HCT116 (cell line): ENCODE data around the gene LYPD6. TPM values are rescaled to one million over a fixed set of nuclear protein-coding genes. Genes with fewer than 3 reads are reported as not detected.

Experiments used
- ATAC-seq: fragments of 200-7000 bp; cut with Tn5 transposase; 2 replicates; pipeline ENCODE4 v1.9.1; 2020; ENCODE audit warnings: mild to moderate bottlenecking, moderate library complexity
- BruUV-seq: library from RNA; stranded (reverse); fragments of 400-500 nt; replicated peaks from 2 replicates; lab custom pipeline; 2021; lab: Mats Ljungman, UMichigan
- CTCF ChIA-PET: fragments of 300-600 bp; sonication (Branson Sonifier 250); formaldehyde crosslinking; loops from one replicate; lab custom pipeline; 2021; ENCODE audit warnings: antibody characterized with exemption; lab: Charles Lee
- POLR2A ChIA-PET: fragments of 300-600, 350-600 bp; sonication (Branson Sonifier 250); formaldehyde crosslinking; loops from one replicate; lab custom pipeline; 2021; ENCODE audit warnings: antibody characterized with exemption; lab: Charles Lee
- RAD21 ChIA-PET, 2 experiments: fragments of 300-600 bp; sonication (Branson Sonifier 250); formaldehyde crosslinking; loops; one replicate each; lab custom pipeline; 2023; ENCODE audit warnings: low total read pairs in 2 of 2; ENCODE audit not compliant: uncharacterized antibody in 2 of 2, unreplicated experiment in 2 of 2, low non-redundant PET in 1 of 2; lab: Charles Lee
- DNase-seq: peaks from one replicate; pipeline ENCODE4 v3.0.0-alpha.2; 2010; ENCODE audit warnings: low read depth, low spot score
- H2AFZ ChIP-seq: fragments of 200-600 bp; shearing (Covaris generic), sonication (generic); 2 replicates; pipeline ENCODE4 v1.6.1; 2017; ENCODE audit warnings: low read depth, mixed run types, mixed read lengths, antibody characterized with exemption, low read length; ENCODE audit not compliant: poor library complexity, severe bottlenecking
- H3K27ac ChIP-seq: 2 replicates; pipeline ENCODE4 v1.5.1; 2012; ENCODE audit warnings: low read depth, low read length
- H3K27me3 ChIP-seq: fragments of 200-600 bp; sonication (generic); 2 replicates; pipeline ENCODE4 v1.6.1; 2016; ENCODE audit warnings: mixed run types, low read length, mixed read lengths; ENCODE audit not compliant: insufficient read depth
- H3K36me3 ChIP-seq, 2 experiments: fragments of 200-500 bp in 1 of 2; fragments of 200-600 bp in 1 of 2; sonication (Bioruptor generic) in 1 of 2; sonication (generic) in 1 of 2; 2 replicates each; pipeline versions ENCODE4 v1.5.1 to v1.6.1; 2014 to 2016; ENCODE audit warnings: low read length in 2 of 2, inconsistent platforms in 1 of 2, mixed read lengths in 1 of 2, mixed run types in 1 of 2; ENCODE audit not compliant: insufficient read depth in 2 of 2, control insufficient read depth in 1 of 2
- H3K4me1 ChIP-seq, 2 experiments: fragments of 200-600 bp in 1 of 2; sonication (generic) in 1 of 2; 2 replicates each; pipeline versions ENCODE4 v1.5.1 to v1.6.1; 2012 to 2017; ENCODE audit warnings: low read length in 2 of 2, inconsistent platforms in 1 of 2, mild to moderate bottlenecking in 1 of 2, mixed read lengths in 1 of 2, mixed run types in 1 of 2, moderate library complexity in 1 of 2; ENCODE audit not compliant: insufficient read depth in 2 of 2, control insufficient read depth in 1 of 2
- H3K4me2 ChIP-seq: fragments of 200-600 bp; sonication (generic); 2 replicates; pipeline ENCODE4 v1.6.1; 2017; ENCODE audit warnings: mixed run types, low read length, mixed read lengths
- H3K4me3 ChIP-seq, 2 experiments: fragments of 200-600 bp in 1 of 2; sonication (generic) in 1 of 2; replicated peaks in 1 of 2; 2 replicates each; pipeline ENCODE4 v1.5.1; 2011 to 2016; ENCODE audit warnings: low read length in 2 of 2, control low read depth in 1 of 2, low read depth in 1 of 2, mild to moderate bottlenecking in 1 of 2, mixed read lengths in 1 of 2, mixed run types in 1 of 2
- H3K79me2 ChIP-seq: fragments of 200-600 bp; sonication (generic); 2 replicates; pipeline ENCODE4 v1.6.1; 2017; ENCODE audit warnings: mild to moderate bottlenecking, mixed run types, low read length, moderate library complexity, mixed read lengths; ENCODE audit not compliant: insufficient read depth
- H3K9ac ChIP-seq: fragments of 200-600 bp; sonication (generic); 2 replicates; pipeline ENCODE4 v1.6.1; 2016; ENCODE audit warnings: low read length, mixed read lengths
- H3K9me2 ChIP-seq: fragments of 200-600 bp; sonication (generic), shearing (Covaris generic); 2 replicates; pipeline ENCODE4 v1.6.1; 2017; ENCODE audit warnings: mixed run types, mild to moderate bottlenecking, moderate library complexity; ENCODE audit not compliant: insufficient read depth
- H3K9me3 ChIP-seq, 2 experiments: fragments of 200-500 bp in 1 of 2; fragments of 200-600 bp in 1 of 2; sonication (Bioruptor generic) in 1 of 2; sonication (generic) in 1 of 2; 2 replicates each; pipeline ENCODE4 v1.6.1; 2014 to 2017; ENCODE audit warnings: low read length in 2 of 2, mixed read lengths in 2 of 2, inconsistent platforms in 1 of 2, low read depth in 1 of 2, mild to moderate bottlenecking in 1 of 2, mixed run types in 1 of 2, moderate library complexity in 1 of 2; ENCODE audit not compliant: control insufficient read depth in 1 of 2, insufficient read depth in 1 of 2
- H4K20me1 ChIP-seq: fragments of 200-600 bp; sonication (generic), shearing (Covaris generic); 2 replicates; pipeline ENCODE4 v1.6.1; 2017; ENCODE audit warnings: mixed run types, mild to moderate bottlenecking, moderate library complexity; ENCODE audit not compliant: insufficient read depth
- ATF3 ChIP-seq: IDR thresholded peaks from 2 replicates; pipeline ENCODE4 v1.6.1; 2012
- CBX3 ChIP-seq: IDR thresholded peaks from 2 replicates; pipeline ENCODE4 v1.6.1; 2012; ENCODE audit warnings: low read depth
- CEBPB ChIP-seq: IDR thresholded peaks from 2 replicates; pipeline ENCODE4 v1.6.1; 2012; ENCODE audit warnings: low read depth
- CTCF ChIP-seq, 3 experiments: fragments of 200-600 bp in 1 of 3; sonication (generic) in 1 of 3; IDR thresholded peaks in 2 of 3; conservative IDR thresholded peaks in 1 of 3; 2 replicates each; pipeline ENCODE4 v1.5.1; 2012 to 2017; ENCODE audit warnings: low read depth in 2 of 3, low read length in 2 of 3, antibody characterized with exemption in 1 of 3, borderline replicate concordance in 1 of 3, control low read depth in 1 of 3, mild to moderate bottlenecking in 1 of 3, mixed read lengths in 1 of 3, mixed run types in 1 of 3, moderate library complexity in 1 of 3; ENCODE audit not compliant: insufficient read depth in 1 of 3
- ELF1 ChIP-seq: IDR thresholded peaks from 2 replicates; pipeline ENCODE4 v1.6.1; 2012; ENCODE audit warnings: low read depth, borderline replicate concordance
- EZH2 ChIP-seq: fragments of 200-600 bp; sonication (generic); IDR thresholded peaks from 2 replicates; pipeline ENCODE4 v1.6.1; 2017; ENCODE audit warnings: antibody characterized with exemption, mixed run types
- EZH2phosphoT487 ChIP-seq: fragments of 200-600 bp; IDR thresholded peaks from 2 replicates; pipeline ENCODE4 v1.6.1; 2018; ENCODE audit warnings: antibody characterized with exemption, borderline replicate concordance
- JUND ChIP-seq: IDR thresholded peaks from 2 replicates; pipeline ENCODE4 v1.6.1; 2012
- MAX ChIP-seq: IDR thresholded peaks from 2 replicates; pipeline ENCODE4 v1.6.1; 2012
- POLR2A ChIP-seq: IDR thresholded peaks from 2 replicates; pipeline ENCODE4 v1.7.0; 2011; ENCODE audit warnings: borderline replicate concordance; ENCODE audit not compliant: insufficient read depth, insufficient read length; ENCODE audit errors: extremely low read depth
- SP1 ChIP-seq: IDR thresholded peaks from 2 replicates; pipeline ENCODE4 v1.6.1; 2012; ENCODE audit warnings: low read depth
- SRF ChIP-seq: IDR thresholded peaks from 2 replicates; pipeline ENCODE4 v1.6.1; 2012; ENCODE audit warnings: low read depth
- TCF7L2 ChIP-seq: IDR thresholded peaks from 2 replicates; pipeline ENCODE4 v1.7.0; 2011; ENCODE audit warnings: borderline replicate concordance, inconsistent platforms; ENCODE audit not compliant: insufficient read depth, insufficient read length; ENCODE audit errors: extremely low read depth
- YY1 ChIP-seq: IDR thresholded peaks from 2 replicates; pipeline ENCODE4 v1.6.1; 2011; ENCODE audit warnings: low read length, low read depth, moderate library complexity, mild to moderate bottlenecking; ENCODE audit not compliant: insufficient replicate concordance; ENCODE audit errors: extremely low read depth
- ZBTB33 ChIP-seq: IDR thresholded peaks from 2 replicates; pipeline ENCODE4 v1.6.1; 2011; ENCODE audit warnings: mild to moderate bottlenecking, low read length, moderate library complexity; ENCODE audit not compliant: insufficient replicate concordance; ENCODE audit errors: extremely low read depth
- ZFX ChIP-seq: fragments of 450-650 bp; IDR thresholded peaks from 2 replicates; pipeline ENCODE4 v1.6.1; 2017
- ZNF274 ChIP-seq: fragments of 200-500 bp; sonication (Bioruptor generic); IDR thresholded peaks from 2 replicates; pipeline ENCODE4 v1.6.1; 2014; ENCODE audit warnings: mild to moderate bottlenecking, low read depth, low read length, inconsistent platforms
- intact Hi-C: fragments of 100-400 bp; cut with micrococcal nuclease; formaldehyde crosslinking; loops from 2 replicates; pipeline ENCODE4 v1.10.0; 2022
- total RNA-seq: library from RNA; stranded (reverse); gene quantifications from one replicate; pipeline ENCODE4 v1.2.1, GENCODE V29; 2021; ENCODE audit not compliant: unreplicated experiment

The LYPD6 gene
- total RNA-seq, 1 experiment from 2014 or later, result 3.0 TPM

- TF ChIP-seq ZNF274 (no peak), POLR2A (peak; percentile 3), EZH2 (no peak), ATF3 (no peak), EZH2phosphoT487 (no peak), SP1 (no peak), JUND (no peak), CBX3 (no peak)
Measured at GRCh38 chr2:149330127-149331022, at the start of gene LYPD6 (continued).

GRCh38 chr2:149281441-149281840 is 48.9 kb upstream of the LYPD6 start:
- no peaks in the 10 kb centered on the region for H3K4me1 ChIP-seq
- no peak overlapping the region for H3K4me3 ChIP-seq
- H3K27ac ChIP-seq, result no peak overlapping the region
- POLR2A ChIA-PET, result no interaction called here
- no peaks in the 10 kb centered on the region for H3K27me3 ChIP-seq
- RAD21 ChIA-PET, result no interaction called here
- H3K9ac ChIP-seq, result no peak overlapping the region
- DNase-seq (no peak), ATAC-seq (no peak)
- H3K4me2 ChIP-seq, result no peak overlapping the region
- H4K20me1 ChIP-seq, result no peaks in the 10 kb centered on the region
- intact Hi-C loops, result no loop called here
- CTCF ChIA-PET, result no interaction called here
- no peak overlapping the region for H2AFZ ChIP-seq
- H3K9me2 ChIP-seq, result no peaks in the 10 kb centered on the region
- H3K9me3 ChIP-seq, result no peaks in the 10 kb centered on the region
- no peaks in the 10 kb centered on the region for H3K36me3 ChIP-seq
- no peaks in the 10 kb centered on the region for H3K79me2 ChIP-seq
- no TSS peak for BruUV-seq
- TF ChIP-seq ZFX (no peak), SP1 (no peak), ELF1 (no peak), JUND (no peak), ZBTB33 (no peak), SRF (no peak), YY1 (no peak), MAX (no peak), CTCF (IDR thresholded peaks at IDR 0.05 in 2 of 3, conservative IDR thresholded peaks at IDR 0.05 in 1 of 3; ENCODE audit: borderline replicate concordance in 1 of 3, insufficient read depth in 1 of 3, low read depth in 2 of 3, low read length in 2 of 3) (no peak), TCF7L2 (no peak), CEBPB (no peak), EZH2phosphoT487 (no peak)
